CD14-positive monocyte (primary cell): ENCODE data around the gene GH1. TPM values are rescaled to one million over a fixed set of nuclear protein-coding genes. Genes with fewer than 3 reads are reported as not detected.

ENCODE experiments used
- polyA plus RNA-seq, 3 donors: library from polyadenylated mRNA; depleted of rRNA in 1 of 3; unstranded in 2 of 3; stranded (reverse) in 1 of 3; fragments of 300-500 nt in 2 of 3; fragments of >200 nt in 1 of 3; fragmentation: Illumina TruSeq in 2 of 3; gene quantifications; 1 replicate in 2 of 3; 2 replicates in 1 of 3; pipeline ENCODE4 v1.2.3, GENCODE V29; 2012 to 2021
- small RNA-seq: library from RNA; depleted of rRNA; stranded (forward); fragments of <200 nt; gene quantifications from one replicate; pipeline ENCODE3, GENCODE V24; 2012; ENCODE audit warnings: low read depth; ENCODE audit not compliant: insufficient read length

Gene GH1
- polyA plus RNA-seq, 3 donors = not detected

Small RNAs within 50 kb of the gene (small RNA-seq; reads per million reads assigned to genes)
- gene AC040958.1 = not detected
- gene AC127029.1 = not detected
- not detected for gene GH1

Other genes with a start within 250 kb of the GH1 start
- gene LIMD2, start 218.7 kb downstream of the GH1 start, polyA plus RNA-seq = 100 to 1,000 TPM; 315 to 631 (median 334) TPM
- 10 to 100 TPM; 12.5 to 51.9 (median 19.8) TPM for gene STRADA, start 177.0 kb downstream of the GH1 start, polyA plus RNA-seq
- gene CCDC47, start 145.2 kb downstream of the GH1 start, polyA plus RNA-seq = 10 to 100 TPM; 15.2 to 56.4 (median 43.0) TPM
- gene DDX42, start 144.7 kb downstream of the GH1 start, polyA plus RNA-seq = 10 to 100 TPM in 1 of 3 donors, 1 to 10 TPM in 2; 3.1 to 89.2 (median 5.3) TPM
- 10 to 100 TPM; 82.8 to 97.2 (median 88.3) TPM for gene PSMC5, start 91.4 kb downstream of the GH1 start, polyA plus RNA-seq
- 10 to 100 TPM in 2 of 3 donors, 1 to 10 TPM in 1; 9.2 to 23.7 (median 15.0) TPM for gene FTSJ3, start 91.2 kb downstream of the GH1 start, polyA plus RNA-seq
- 10 to 100 TPM; 60.2 to 77.9 (median 64.0) TPM for gene SMARCD2, start 76.2 kb downstream of the GH1 start, polyA plus RNA-seq
- not detected for gene CSH2, start 45.2 kb downstream of the GH1 start, polyA plus RNA-seq
- gene GH2, start 36.9 kb downstream of the GH1 start, polyA plus RNA-seq = not detected
- not detected for gene CSH1, start 22.3 kb downstream of the GH1 start, polyA plus RNA-seq
- not detected for gene CSHL1, start 7.6 kb downstream of the GH1 start, polyA plus RNA-seq
- 10 to 100 TPM; 19.6 to 21.8 (median 20.9) TPM for gene CD79B, start 13.5 kb upstream of the GH1 start, polyA plus RNA-seq
- gene SCN4A, start 54.1 kb upstream of the GH1 start, polyA plus RNA-seq = not detected
- gene PRR29, start 79.5 kb upstream of the GH1 start, polyA plus RNA-seq = 1 to 10 TPM in 2 of 3 donors, under 1 TPM in 1; 0.03 to 2.1 (median 1.4) TPM
- gene ICAM2, start 101.8 kb upstream of the GH1 start, polyA plus RNA-seq = 100 to 1,000 TPM; 111 to 186 (median 174) TPM
- gene ERN1, start 211.3 kb upstream of the GH1 start, polyA plus RNA-seq = 10 to 100 TPM; 11.0 to 27.5 (median 13.7) TPM